ENCODE measurements around the gene FMNL2.
A peak's percentile ranks its signal among the peaks of the same experiment; 100 is the strongest.

Gene FMNL2

DNA sequence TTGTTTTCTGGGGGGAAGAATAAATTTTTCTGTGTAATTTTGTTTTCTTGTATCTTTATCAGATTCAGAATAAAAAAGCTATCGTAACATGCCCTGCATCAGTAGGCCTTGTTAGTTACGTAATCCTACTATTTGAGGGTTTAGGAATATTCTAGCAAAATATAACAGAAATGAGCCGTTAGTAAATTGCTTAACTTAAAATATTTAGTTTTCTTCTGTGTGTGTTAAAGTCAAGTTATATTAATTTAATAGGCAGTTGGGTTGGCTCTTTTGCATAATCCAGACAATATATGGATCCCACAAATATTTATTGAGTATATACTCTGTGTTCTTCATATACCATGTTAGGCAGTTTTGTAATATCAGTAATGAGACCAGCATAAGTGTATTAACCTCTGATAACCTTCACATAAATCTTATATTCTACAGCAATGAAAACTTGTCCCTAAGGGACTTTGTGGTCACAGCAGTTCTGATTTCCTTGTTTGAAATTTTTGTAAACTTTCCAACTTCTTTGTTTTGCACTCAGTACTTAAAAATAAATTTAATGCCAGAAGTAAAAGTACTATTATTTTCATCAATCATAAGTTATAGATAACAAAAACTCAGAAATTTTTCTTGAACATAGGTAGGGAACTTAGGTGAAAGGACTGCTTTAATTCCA, 151.9 kb downstream of the FMNL2 start:
- DNase-seq, result no peak
- no peak overlapping the region for H4K8ac ChIP-seq (ENCODE audit: low read length)
- H3K36me3 ChIP-seq (ENCODE audit: control insufficient read depth in 1 of 2, insufficient read depth in 2 of 2, low read depth in 1 of 2, low read length in 2 of 2), result no peaks in the 10 kb centered on the region
- no peak overlapping the region for H3K23ac ChIP-seq (ENCODE audit: low read length in 2 of 2)
- no peak overlapping the region for H3K4me2 ChIP-seq (ENCODE audit: low read length, poor library complexity, severe bottlenecking)
- H3K27ac ChIP-seq (ENCODE audit: low read length, poor library complexity, severe bottlenecking), result peak overlapping the region; percentile 96
- no peak overlapping the region for H2BK12ac ChIP-seq (ENCODE audit: low read length in 2 of 2)
- H3K18ac ChIP-seq (ENCODE audit: low read depth in 1 of 2, low read length in 2 of 2), result no peak overlapping the region
- H3K9ac ChIP-seq (ENCODE audit: low read length), result no peak overlapping the region
- no peaks in the 10 kb centered on the region for H3K9me3 ChIP-seq (ENCODE audit: control insufficient read depth, low read length)
- H4K91ac ChIP-seq (ENCODE audit: low read length), result no peak overlapping the region
- no peak overlapping the region for H2BK120ac ChIP-seq (ENCODE audit: low read depth, low read length)
- no peak overlapping the region for H2BK5ac ChIP-seq (ENCODE audit: low read depth, low read length, poor library complexity, severe bottlenecking)
- no peak overlapping the region for H2BK15ac ChIP-seq (ENCODE audit: low read depth, poor library complexity, severe bottlenecking)
- 100% methylated on average over 1 of the region's 3 CpGs for WGBS
- H3K4ac ChIP-seq (ENCODE audit: low read depth in 1 of 2, low read length in 2 of 2), result no peak overlapping the region
- no peaks in the 10 kb centered on the region for H3K27me3 ChIP-seq (ENCODE audit: control insufficient read depth in 1 of 2, insufficient read depth in 1 of 2, low read length in 2 of 2)
- no peak overlapping the region for H2AK5ac ChIP-seq (ENCODE audit: low read length, severe bottlenecking)
- no peak overlapping the region for H3K4me3 ChIP-seq (ENCODE audit: insufficient read depth in 1 of 2, low read depth in 1 of 2, low read length in 2 of 2)
- peaks cover 7% of the 10 kb centered on the region for H3K4me1 ChIP-seq (ENCODE audit: control insufficient read depth, insufficient read depth, low read depth, low read length)
- H2AFZ ChIP-seq (ENCODE audit: low read depth, low read length), result no peak overlapping the region
- H3K14ac ChIP-seq (ENCODE audit: low read length in 2 of 2), result no peak overlapping the region
- peaks cover 27% of the 10 kb centered on the region for H3K79me1 ChIP-seq (replicated peaks; ENCODE audit: low read length, poor library complexity, severe bottlenecking)

- H2BK12ac ChIP-seq (ENCODE audit: low read length in 2 of 2), result no peak overlapping the region
- H2AK5ac ChIP-seq (ENCODE audit: low read length, severe bottlenecking), result no peak overlapping the region
- H3K27me3 ChIP-seq (ENCODE audit: control insufficient read depth in 1 of 2, insufficient read depth in 1 of 2, low read length in 2 of 2), result no peaks in the 10 kb centered on the region
- no peak overlapping the region for H3K9ac ChIP-seq (ENCODE audit: low read length)
- peaks cover 27% of the 10 kb centered on the region for H3K79me1 ChIP-seq (replicated peaks; ENCODE audit: low read length, poor library complexity, severe bottlenecking)
- no peak overlapping the region for H3K18ac ChIP-seq (ENCODE audit: low read depth in 1 of 2, low read length in 2 of 2)
- no peak overlapping the region for H2AFZ ChIP-seq (ENCODE audit: low read depth, low read length)
- H3K4me2 ChIP-seq (ENCODE audit: low read length, poor library complexity, severe bottlenecking), result no peak overlapping the region
- no peak overlapping the region for H3K23ac ChIP-seq (ENCODE audit: low read length in 2 of 2)
- 93% methylated on average over 2 of the region's 2 CpGs for WGBS
- H3K9me3 ChIP-seq (ENCODE audit: control insufficient read depth, low read length), result no peaks in the 10 kb centered on the region
- no peak overlapping the region for H3K27ac ChIP-seq (ENCODE audit: low read length, poor library complexity, severe bottlenecking)
- H3K4me1 ChIP-seq (ENCODE audit: control insufficient read depth, insufficient read depth, low read depth, low read length), result peaks cover 7% of the 10 kb centered on the region
- H3K4me3 ChIP-seq (ENCODE audit: insufficient read depth in 1 of 2, low read depth in 1 of 2, low read length in 2 of 2), result no peak overlapping the region
- H2BK15ac ChIP-seq (ENCODE audit: low read depth, poor library complexity, severe bottlenecking), result no peak overlapping the region
- H3K36me3 ChIP-seq (ENCODE audit: control insufficient read depth in 1 of 2, insufficient read depth in 2 of 2, low read depth in 1 of 2, low read length in 2 of 2), result no peaks in the 10 kb centered on the region
- no peak overlapping the region for H2BK5ac ChIP-seq (ENCODE audit: low read depth, low read length, poor library complexity, severe bottlenecking)
- no peak overlapping the region for H3K4ac ChIP-seq (ENCODE audit: low read depth in 1 of 2, low read length in 2 of 2)
- H4K91ac ChIP-seq (ENCODE audit: low read length), result no peak overlapping the region
- H4K8ac ChIP-seq (ENCODE audit: low read length), result no peak overlapping the region
- no peak overlapping the region for H2BK120ac ChIP-seq (ENCODE audit: low read depth, low read length)
- DNase-seq, result no peak
- no peak overlapping the region for H3K14ac ChIP-seq (ENCODE audit: low read length in 2 of 2)
Observed at GRCh38 chr2:152488075-152488474, 153.1 kb downstream of the FMNL2 start.

DNA sequence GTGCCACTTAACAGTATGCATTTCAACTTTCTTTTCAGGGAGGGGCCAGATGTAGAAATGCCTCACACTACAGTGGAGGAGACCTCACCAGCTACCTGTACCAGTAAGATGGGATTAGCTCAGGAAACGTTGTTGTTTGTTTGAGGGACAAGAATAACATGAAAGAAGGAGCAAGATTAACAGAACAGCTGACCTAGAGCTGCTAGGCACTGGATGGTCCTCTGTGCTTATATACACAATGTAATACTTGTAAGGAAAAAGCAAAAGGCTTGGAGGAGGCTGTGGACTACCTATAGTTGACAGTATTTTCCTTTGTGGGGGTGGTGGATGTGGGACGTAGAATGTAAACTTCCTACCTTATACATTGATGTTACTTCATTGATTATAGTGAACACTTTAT, 154.4 kb downstream of the FMNL2 start:
- Histone ChIP-seq H3K4ac (ENCODE audit: low read depth in 1 of 2, low read length in 2 of 2) (no peak overlapping the region), H3K4me3 (ENCODE audit: insufficient read depth in 1 of 2, low read depth in 1 of 2, low read length in 2 of 2) (no peak overlapping the region), H3K79me1 (replicated peaks; ENCODE audit: low read length, poor library complexity, severe bottlenecking) (peaks cover 25% of the 10 kb centered on the region), H4K91ac (ENCODE audit: low read length) (no peak overlapping the region), H4K8ac (ENCODE audit: low read length) (no peak overlapping the region), H2BK120ac (ENCODE audit: low read depth, low read length) (no peak overlapping the region), H2BK15ac (ENCODE audit: low read depth, poor library complexity, severe bottlenecking) (no peak overlapping the region), H3K27me3 (ENCODE audit: control insufficient read depth in 1 of 2, insufficient read depth in 1 of 2, low read length in 2 of 2) (no peaks in the 10 kb centered on the region), H3K14ac (ENCODE audit: low read length in 2 of 2) (no peak overlapping the region), H3K9ac (ENCODE audit: low read length) (no peak overlapping the region), H2BK5ac (ENCODE audit: low read depth, low read length, poor library complexity, severe bottlenecking) (peak overlapping the region; percentile 1), H3K4me1 (ENCODE audit: control insufficient read depth, insufficient read depth, low read depth, low read length) (peaks cover 9% of the 10 kb centered on the region), H2AFZ (ENCODE audit: low read depth, low read length) (no peak overlapping the region), H3K27ac (ENCODE audit: low read length, poor library complexity, severe bottlenecking) (no peak overlapping the region), H3K4me2 (ENCODE audit: low read length, poor library complexity, severe bottlenecking) (no peak overlapping the region), H2BK12ac (ENCODE audit: low read length in 2 of 2) (no peak overlapping the region), H2AK5ac (ENCODE audit: low read length, severe bottlenecking) (no peak overlapping the region), H3K9me3 (ENCODE audit: control insufficient read depth, low read length) (no peaks in the 10 kb centered on the region), H3K18ac (ENCODE audit: low read depth in 1 of 2, low read length in 2 of 2) (peak overlapping the region; percentile 6 to 37), H3K36me3 (ENCODE audit: control insufficient read depth in 1 of 2, insufficient read depth in 2 of 2, low read depth in 1 of 2, low read length in 2 of 2) (no peaks in the 10 kb centered on the region), H3K23ac (ENCODE audit: low read length in 2 of 2) (no peak overlapping the region)
- no peak for DNase-seq
- 64% methylated on average over 1 of the region's 2 CpGs for WGBS

GRCh38 chr2:152490686-152491455, 155.9 kb downstream of the FMNL2 start:
- WGBS, result 59% methylated on average over 3 of the region's 6 CpGs
- no peaks in the 10 kb centered on the region for H3K36me3 ChIP-seq (ENCODE audit: control insufficient read depth in 1 of 2, insufficient read depth in 2 of 2, low read depth in 1 of 2, low read length in 2 of 2)

More at GRCh38 chr2:152490686-152491455, 155.9 kb downstream of the FMNL2 start:
- Histone ChIP-seq H2BK12ac (ENCODE audit: low read length in 2 of 2) (peak overlapping the region; percentile 33 to 83), H2BK5ac (ENCODE audit: low read depth, low read length, poor library complexity, severe bottlenecking) (no peak overlapping the region), H2BK120ac (ENCODE audit: low read depth, low read length) (no peak overlapping the region), H2AK5ac (ENCODE audit: low read length, severe bottlenecking) (no peak overlapping the region), H3K4ac (ENCODE audit: low read depth in 1 of 2, low read length in 2 of 2) (peak overlapping the region in 1 of 2 experiments; percentile 68), H3K4me3 (ENCODE audit: insufficient read depth in 1 of 2, low read depth in 1 of 2, low read length in 2 of 2) (no peak overlapping the region), H3K9me3 (ENCODE audit: control insufficient read depth, low read length) (no peaks in the 10 kb centered on the region), H4K8ac (ENCODE audit: low read length) (peak overlapping the region; percentile 10), H3K79me1 (replicated peaks; ENCODE audit: low read length, poor library complexity, severe bottlenecking) (peaks cover 22% of the 10 kb centered on the region), H3K27me3 (ENCODE audit: control insufficient read depth in 1 of 2, insufficient read depth in 1 of 2, low read length in 2 of 2) (no peaks in the 10 kb centered on the region), H3K27ac (ENCODE audit: low read length, poor library complexity, severe bottlenecking) (no peak overlapping the region), H3K23ac (ENCODE audit: low read length in 2 of 2) (peak overlapping the region in 1 of 2 experiments; percentile 2), H3K4me2 (ENCODE audit: low read length, poor library complexity, severe bottlenecking) (no peak overlapping the region), H2AFZ (ENCODE audit: low read depth, low read length) (no peak overlapping the region), H3K18ac (ENCODE audit: low read depth in 1 of 2, low read length in 2 of 2) (peak overlapping the region; percentile 13 to 65), H3K4me1 (ENCODE audit: control insufficient read depth, insufficient read depth, low read depth, low read length) (peaks cover 7% of the 10 kb centered on the region), H3K9ac (ENCODE audit: low read length) (peak overlapping the region; percentile 48), H2BK15ac (ENCODE audit: low read depth, poor library complexity, severe bottlenecking) (no peak overlapping the region), H3K14ac (ENCODE audit: low read length in 2 of 2) (no peak overlapping the region), H4K91ac (ENCODE audit: low read length) (no peak overlapping the region)
- no peak for DNase-seq

Measured in mesenchymal stem cell (in vitro differentiated cells and primary cell).